Caco-2 (cell line): ENCODE measurements around the gene NCAPH2. TPM values are rescaled to one million over a fixed set of nuclear protein-coding genes. Genes with fewer than 3 reads are reported as not detected.

Experiments used
- BruUV-seq: library from RNA; stranded (reverse); fragments of 400-500 nt; replicated peaks from 2 replicates; lab custom pipeline; 2021; lab: Mats Ljungman, UMichigan
- CTCF ChIA-PET: fragments of 300-600 bp; sonication (Branson Sonifier 250); formaldehyde crosslinking; loops from one replicate; lab custom pipeline; 2022; ENCODE audit warnings: antibody characterized with exemption; lab: Charles Lee
- POLR2A ChIA-PET: fragments of 300-600 bp; sonication (Branson Sonifier 250); formaldehyde crosslinking; loops from one replicate; lab custom pipeline; 2022; ENCODE audit warnings: antibody characterized with exemption; lab: Charles Lee
- DNase-seq, 2 experiments: peaks; one replicate each; pipeline versions ENCODE4 v3.0.0 to v3.0.0-alpha.2; 2020 to 2022
- H3K27me3 ChIP-seq: replicated peaks from 2 replicates; pipeline ENCODE4 v1.6.0; 2011; ENCODE audit warnings: low read length; ENCODE audit not compliant: control insufficient read depth, insufficient read depth
- H3K36me3 ChIP-seq: 2 replicates; pipeline ENCODE4 v1.5.1; 2011; ENCODE audit warnings: low read length; ENCODE audit not compliant: control insufficient read depth, insufficient read depth
- H3K4me1 ChIP-seq: fragments of 250-450 bp; sonication (Bioruptor Pico); 2 replicates; pipeline ENCODE4 v1.5.1; 2020; ENCODE audit warnings: mild to moderate bottlenecking
- H3K4me3 ChIP-seq: 2 replicates; pipeline ENCODE4 v1.5.1; 2011; ENCODE audit warnings: low read depth, mild to moderate bottlenecking, control low read depth, low read length
- H3K9me3 ChIP-seq: fragments of 250-450 bp; sonication (Bioruptor Pico); 2 replicates; pipeline ENCODE4 v1.5.1; 2020; ENCODE audit warnings: mild to moderate bottlenecking, moderate library complexity
- H3K27ac Mint-ChIP-seq: one replicate; pipeline ENCODE4 v1.8.0; 2022; ENCODE audit warnings: mixed read lengths; ENCODE audit not compliant: unreplicated experiment
- H3K27me3 Mint-ChIP-seq: one replicate; pipeline ENCODE4 v1.8.0; 2022; ENCODE audit warnings: mixed read lengths; ENCODE audit not compliant: insufficient read depth, unreplicated experiment
- H3K36me3 Mint-ChIP-seq: one replicate; pipeline ENCODE4 v1.8.0; 2022; ENCODE audit warnings: mild to moderate bottlenecking, mixed read lengths; ENCODE audit not compliant: insufficient read depth, unreplicated experiment
- H3K4me1 Mint-ChIP-seq: one replicate; pipeline ENCODE4 v1.8.0; 2022; ENCODE audit warnings: low read depth, mixed read lengths; ENCODE audit not compliant: unreplicated experiment
- H3K4me3 Mint-ChIP-seq: one replicate; pipeline ENCODE4 v1.8.0; 2022; ENCODE audit warnings: mild to moderate bottlenecking, moderate library complexity, mixed read lengths; ENCODE audit not compliant: unreplicated experiment
- H3K9me3 Mint-ChIP-seq: one replicate; pipeline ENCODE4 v1.8.0; 2022; ENCODE audit warnings: mixed read lengths; ENCODE audit not compliant: unreplicated experiment
- intact Hi-C: fragments of 100-400 bp; cut with micrococcal nuclease; formaldehyde crosslinking; loops from one replicate; pipeline ENCODE4 v1.10.0; 2022; ENCODE audit not compliant: unreplicated experiment
- total RNA-seq: library from RNA; stranded (reverse); gene quantifications from 2 replicates; pipeline ENCODE4 v1.2.3, GENCODE V29; 2022
- TF ChIP-seq, protein P1 (sequence below), 2 experiments: fragments of 200-600 bp in 1 of 2; IDR thresholded peaks; 1 replicate in 1 of 2; 2 replicates in 1 of 2; pipeline versions ENCODE4 v1.5.1 to v1.8.0; 2011 to 2022; ENCODE audit warnings: antibody characterized with exemption in 1 of 2, control low read depth in 1 of 2, inconsistent platforms in 1 of 2, low read depth in 1 of 2, low read length in 1 of 2, mild to moderate bottlenecking in 1 of 2, moderate library complexity in 1 of 2; ENCODE audit not compliant: insufficient read depth in 1 of 2, severe bottlenecking in 1 of 2, unreplicated experiment in 1 of 2

NCAPH2 gene
- total RNA-seq, 1 experiment from 2014 or later = 88.9 TPM

DNA sequence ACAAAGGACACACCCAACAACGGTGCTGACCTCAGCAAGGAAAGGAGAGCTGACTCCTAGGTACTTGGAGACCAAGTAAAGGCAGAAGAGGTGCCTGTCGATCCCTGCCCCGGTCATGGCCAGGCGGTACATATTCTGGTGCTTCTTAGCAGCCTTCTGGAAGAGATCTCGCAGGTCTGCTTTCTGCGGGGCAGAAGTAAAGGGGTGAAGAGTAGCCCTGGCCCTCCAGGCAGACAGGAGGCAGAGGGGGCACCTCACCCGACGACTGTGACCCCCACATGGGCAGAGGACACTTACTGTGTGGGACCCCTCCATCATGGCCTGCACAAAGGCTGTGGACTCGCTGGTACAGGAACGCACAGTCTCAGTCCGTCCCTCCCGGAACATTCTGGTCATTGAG, 62.8 kb downstream of the NCAPH2 start:
- TF ChIP-seq, protein P1, sequence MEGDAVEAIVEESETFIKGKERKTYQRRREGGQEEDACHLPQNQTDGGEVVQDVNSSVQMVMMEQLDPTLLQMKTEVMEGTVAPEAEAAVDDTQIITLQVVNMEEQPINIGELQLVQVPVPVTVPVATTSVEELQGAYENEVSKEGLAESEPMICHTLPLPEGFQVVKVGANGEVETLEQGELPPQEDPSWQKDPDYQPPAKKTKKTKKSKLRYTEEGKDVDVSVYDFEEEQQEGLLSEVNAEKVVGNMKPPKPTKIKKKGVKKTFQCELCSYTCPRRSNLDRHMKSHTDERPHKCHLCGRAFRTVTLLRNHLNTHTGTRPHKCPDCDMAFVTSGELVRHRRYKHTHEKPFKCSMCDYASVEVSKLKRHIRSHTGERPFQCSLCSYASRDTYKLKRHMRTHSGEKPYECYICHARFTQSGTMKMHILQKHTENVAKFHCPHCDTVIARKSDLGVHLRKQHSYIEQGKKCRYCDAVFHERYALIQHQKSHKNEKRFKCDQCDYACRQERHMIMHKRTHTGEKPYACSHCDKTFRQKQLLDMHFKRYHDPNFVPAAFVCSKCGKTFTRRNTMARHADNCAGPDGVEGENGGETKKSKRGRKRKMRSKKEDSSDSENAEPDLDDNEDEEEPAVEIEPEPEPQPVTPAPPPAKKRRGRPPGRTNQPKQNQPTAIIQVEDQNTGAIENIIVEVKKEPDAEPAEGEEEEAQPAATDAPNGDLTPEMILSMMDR (IDR thresholded peaks at IDR 0.05; ENCODE audit: insufficient read depth in 1 of 2, low read depth in 1 of 2, low read length in 1 of 2, severe bottlenecking in 1 of 2, unreplicated experiment in 1 of 2) = no peak
- H3K9me3 Mint-ChIP-seq = no peaks in the 10 kb centered on the region
- POLR2A ChIA-PET = interaction anchor here (0.6 kb wide), 1 partner anchor 45 kb away, joined by 3 read pairs; the partner anchor contains the start of gene SCO2
- Histone ChIP-seq H3K4me3 (no peak overlapping the region), H3K27me3 (no peaks in the 10 kb centered on the region), H3K9me3 (no peaks in the 10 kb centered on the region), H3K36me3 (no peaks in the 10 kb centered on the region), H3K4me1 (peaks cover 10% of the 10 kb centered on the region; the same call in 1 of the 2 replicates)
- H3K36me3 Mint-ChIP-seq = no peaks in the 10 kb centered on the region
- intact Hi-C loops = no loop called here
- H3K27me3 Mint-ChIP-seq = no peaks in the 10 kb centered on the region
- BruUV-seq = no TSS peak
- DNase-seq = no peak
- CTCF ChIA-PET = no interaction called here
- no peak overlapping the region for H3K27ac Mint-ChIP-seq
- H3K4me3 Mint-ChIP-seq = no peak overlapping the region
- H3K4me1 Mint-ChIP-seq = no peaks in the 10 kb centered on the region

DNA sequence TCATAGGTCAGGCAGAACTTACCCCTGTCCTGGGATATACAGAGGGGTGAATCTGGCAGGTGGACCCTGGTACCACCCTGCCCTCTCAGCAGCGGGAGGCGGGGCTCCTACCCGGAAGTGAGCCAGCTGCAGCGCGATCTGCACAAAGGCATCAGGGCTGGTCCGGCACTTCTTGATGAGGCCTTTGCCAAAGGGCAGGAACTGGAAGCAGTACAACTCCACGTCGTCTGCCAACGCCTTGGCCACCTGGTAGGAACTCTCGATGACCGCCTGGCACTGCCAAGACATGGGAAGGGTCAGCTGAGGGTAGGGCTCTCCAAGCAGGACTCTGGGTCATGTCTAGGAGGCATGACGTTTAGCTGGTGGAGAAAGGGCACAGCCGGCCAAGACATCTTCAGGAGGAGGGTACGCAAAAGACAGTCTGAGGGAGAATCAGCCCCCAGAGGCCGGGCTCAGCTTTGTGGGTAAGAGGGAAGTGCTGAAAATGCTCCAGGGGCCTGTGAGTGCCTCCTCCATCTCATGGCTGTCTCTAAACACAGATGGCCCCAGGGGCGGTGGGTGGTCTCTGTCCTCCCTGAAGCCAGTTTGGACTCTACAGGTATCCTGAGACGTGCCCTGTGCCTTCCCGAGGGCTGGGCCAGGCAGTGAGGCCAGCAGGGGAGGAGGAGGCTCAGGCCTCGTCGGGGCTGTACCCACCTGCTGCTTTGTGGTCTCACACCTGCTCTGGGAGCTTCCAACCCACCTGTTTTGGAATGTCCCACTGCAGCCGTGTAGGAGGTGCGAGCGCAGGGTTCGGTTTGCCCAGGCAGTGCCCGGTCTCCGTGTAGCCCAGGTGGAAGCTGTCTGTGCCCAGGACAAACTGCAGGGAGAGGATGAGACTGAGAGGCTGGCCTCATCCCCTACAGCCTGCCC, 63.5 kb downstream of the NCAPH2 start:
- no peaks in the 10 kb centered on the region for H3K36me3 ChIP-seq
- H3K27me3 Mint-ChIP-seq = no peaks in the 10 kb centered on the region
- no peak overlapping the region for H3K4me3 Mint-ChIP-seq
- H3K9me3 ChIP-seq = no peaks in the 10 kb centered on the region
- BruUV-seq = no TSS peak
- H3K9me3 Mint-ChIP-seq = no peaks in the 10 kb centered on the region
- CTCF ChIA-PET = interaction anchor here (0.8 to 1.2 kb wide), 2 partner anchors 46 to 57 kb away, joined by 3 to 4 read pairs; partner anchors contain the start of genes ARSA and SCO2
- no peak overlapping the region for H3K4me3 ChIP-seq
- no peaks in the 10 kb centered on the region for H3K4me1 Mint-ChIP-seq
- no peak overlapping the region for H3K27ac Mint-ChIP-seq
- peaks cover 10% of the 10 kb centered on the region; the same call in 1 of the 2 replicates for H3K4me1 ChIP-seq
- H3K27me3 ChIP-seq = no peaks in the 10 kb centered on the region
- TF ChIP-seq, protein P1 (IDR thresholded peaks at IDR 0.05; ENCODE audit: insufficient read depth in 1 of 2, low read depth in 1 of 2, low read length in 1 of 2, severe bottlenecking in 1 of 2, unreplicated experiment in 1 of 2) = no peak
- H3K36me3 Mint-ChIP-seq = no peaks in the 10 kb centered on the region
- POLR2A ChIA-PET = no interaction called here
- intact Hi-C loops = no loop called here
- DNase-seq = no peak

DNA sequence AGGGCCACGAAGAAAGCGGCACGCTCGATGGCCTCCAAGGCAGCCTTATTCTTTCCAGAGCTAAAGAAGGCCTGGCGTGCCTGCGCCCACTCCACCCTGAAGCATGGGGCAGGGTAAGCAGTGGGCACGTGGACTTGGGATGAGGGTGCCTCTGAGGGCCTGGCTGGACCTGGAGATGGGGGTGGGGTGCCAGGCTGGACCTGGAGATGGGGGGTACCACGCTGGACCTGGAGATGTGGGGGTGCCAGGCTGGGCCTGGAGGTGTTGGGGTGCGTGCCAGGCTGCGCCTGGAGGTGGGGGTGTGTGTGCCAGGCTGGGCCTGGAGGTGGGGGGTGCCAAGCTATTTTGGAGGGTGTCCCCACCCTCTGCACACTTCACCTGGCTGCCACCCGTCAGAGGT, 64.9 kb downstream of the NCAPH2 start:
- Mint-ChIP-seq H3K9me3 (no peaks in the 10 kb centered on the region), H3K27me3 (no peaks in the 10 kb centered on the region), H3K4me3 (no peak overlapping the region), H3K4me1 (no peaks in the 10 kb centered on the region), H3K27ac (no peak overlapping the region), H3K36me3 (no peaks in the 10 kb centered on the region)
- H3K36me3 ChIP-seq = no peaks in the 10 kb centered on the region
- TF ChIP-seq, protein P1 (IDR thresholded peaks at IDR 0.05; ENCODE audit: insufficient read depth in 1 of 2, low read depth in 1 of 2, low read length in 1 of 2, severe bottlenecking in 1 of 2, unreplicated experiment in 1 of 2) = no peak
- no TSS peak for BruUV-seq
- H3K4me1 ChIP-seq = peaks cover 10% of the 10 kb centered on the region; the same call in 1 of the 2 replicates
- no peaks in the 10 kb centered on the region for H3K9me3 ChIP-seq
- no peak overlapping the region for H3K4me3 ChIP-seq
- POLR2A ChIA-PET = no interaction called here
- no peaks in the 10 kb centered on the region for H3K27me3 ChIP-seq
- intact Hi-C loops = no loop called here
- DNase-seq = no peak
- CTCF ChIA-PET = interaction anchor here (0.9 to 1.2 kb wide), 2 partner anchors 46 to 48 kb away, joined by 3 to 4 read pairs; partner anchors contain the start of gene SCO2
